Heart right ventricle (tissue), 16 donors: ENCODE data around the gene SPTLC3. TPM values are rescaled to one million over a fixed set of nuclear protein-coding genes. Genes with fewer than 3 reads are reported as not detected.

Experiments used
- ATAC-seq, 8 donors: fragments of 200-7000 bp; cut with Tn5 transposase; one replicate each; pipeline ENCODE4 v1.9.1; 2020; ENCODE audit warnings: mild to moderate bottlenecking in 8 of 8, moderate library complexity in 8 of 8, moderate number of reproducible peaks in 1 of 8
- DNase-seq, 2 donors: peaks; one replicate each; pipeline ENCODE4 v3.0.0-alpha.2; 2020
- H3K27ac ChIP-seq, 10 donors: fragments of 200-600 bp; sonication (generic) in 2 of 10; one replicate each; pipeline versions ENCODE4 v1.5.0 to v1.8.0; 2020 to 2022; ENCODE audit warnings: mild to moderate bottlenecking in 3 of 10
- H3K27me3 ChIP-seq, 7 donors: fragments of 200-600 bp; one replicate each; pipeline ENCODE4 v1.8.0; 2021 to 2022; ENCODE audit warnings: mild to moderate bottlenecking in 2 of 7
- H3K36me3 ChIP-seq, 9 donors: fragments of 200-600 bp; sonication (generic) in 1 of 9; one replicate each; pipeline versions ENCODE4 v1.5.0 to v1.8.0; 2020 to 2022; ENCODE audit warnings: mild to moderate bottlenecking in 2 of 9
- H3K4me1 ChIP-seq, 9 donors: fragments of 200-600 bp; sonication (generic) in 1 of 9; one replicate each; pipeline versions ENCODE4 v1.5.0 to v1.8.0; 2020 to 2022; ENCODE audit warnings: mild to moderate bottlenecking in 4 of 9
- H3K4me3 ChIP-seq, 10 donors: fragments of 200-600 bp; sonication (generic) in 2 of 10; one replicate each; pipeline versions ENCODE4 v1.5.0 to v1.8.0; 2020 to 2022; ENCODE audit warnings: mild to moderate bottlenecking in 7 of 10, moderate library complexity in 2 of 10
- H3K9me3 ChIP-seq, 11 donors: fragments of 200-600 bp in 10 of 11; sonication (generic) in 2 of 11; one replicate each; pipeline versions ENCODE4 v1.5.0 to v1.8.0; 2013 to 2022; ENCODE audit warnings: mild to moderate bottlenecking in 2 of 11, control low read depth in 1 of 11, moderate library complexity in 1 of 11
- CTCF ChIP-seq, 9 donors: fragments of 200-600 bp; sonication (generic) in 2 of 9; IDR thresholded peaks; one replicate each; pipeline versions ENCODE4 v1.5.0 to v1.8.0; 2021 to 2022; ENCODE audit warnings: antibody characterized with exemption in 9 of 9, mild to moderate bottlenecking in 5 of 9, moderate library complexity in 1 of 9
- WGBS, 2 donors: extraction: QIAGEN DNeasy Blood & Tissue Kit; methylation state at CpG; one replicate each; pipeline ENCODE4 v1.1.7; 2013; ENCODE audit warnings: inconsistent platforms in 1 of 2; 5-methylcytosine and 5-hydroxymethylcytosine counted together
- intact Hi-C, 10 donors: fragments of 100-400 bp; cut with DNase I; formaldehyde crosslinking; loops; one replicate each; pipeline versions ENCODE4 v1.11.1 to v1.14.2; 2022
- polyA plus RNA-seq, 2 donors: library from polyadenylated mRNA; stranded (reverse); fragments of 200-250 nt; gene quantifications; one replicate each; pipeline ENCODE4 v1.2.3, GENCODE V29; 2013
- total RNA-seq, 10 donors: library from RNA; stranded (reverse); fragmentation: NEBNext Ultra II Directional in 3 of 10; extraction: Animal tissue kit (Norgen Biotek cat#: 25700) in 3 of 10; gene quantifications; one replicate each; pipeline versions ENCODE4 v1.2.1 to v1.2.4, GENCODE V29; 2021 to 2023
- donor health status: Arrhythmogenic right ventricular cardiomyopathy.
- donor health status: ischemic (EF 13 %, LVEDD 7.1; RV severe dilation, severe dysfunction).
- donor health status: healthy with polysubstance abuse.
- donor health status: DM: no; HTN: yes; CAD: no.
- donor health status: DM: no; HTN: no; CAD: no.
- donor health status: ischemic (EF 25% LVEDD 6.9; RV normal size, moderate dysfunction).
- donor health status: ischemic (EF 25% LVEDD 5.7; RV mildly dilated, moderate dysfunction).
- donor health status: healthy.
- donor health status: DM: yes; HTN: yes; CAD: no.
- donor health status: Ischemic cardiomyopathy.
- donor health status: ischemic (EF 35%, LVEDD 5.7; RV mildly dilated, moderate dysfunction).
- donor health status: nonischemic (EF 11% LVEDD 7.7; RV severe dilation, severe dysfunction).
- donor health status: DM: yes; HTN: yes; CAD: no.
- donor health status: PGD.
- donor health status: ischemic (EF 29% LVEDD 5.4; RV normal size, mild dysfunction).
- donor health status: nonischemic (EF 23%, LVEDD 6.1; RV moderate dilation, normal function).

SPTLC3 gene
- total and polyA plus RNA-seq, 12 donors = 0.45 to 8.4 (median 3.5) TPM

GRCh38 chr20:13212750-13213149 is 204.0 kb downstream of the SPTLC3 start:
- DNase-seq (no peak), ATAC-seq (no peak)
- H3K9me3 ChIP-seq = no peaks in the 10 kb centered on the region
- H3K36me3 ChIP-seq = no peaks in the 10 kb centered on the region
- WGBS, 2 donors = 59 to 70% methylated on average over 5 of the region's 5 CpGs
- H3K4me1 ChIP-seq = no peaks in the 10 kb centered on the region
- no peak overlapping the region for H3K27ac ChIP-seq
- H3K27me3 ChIP-seq = peaks cover 0 to 32% (median 12%) of the 10 kb centered on the region in 7 donors
- no peak overlapping the region for H3K4me3 ChIP-seq
- no peak for TF ChIP-seq CTCF (IDR thresholded peaks at IDR 0.05)
- intact Hi-C loops = no loop called here

GRCh38 chr20:13213335-13213734 is 204.6 kb downstream of the SPTLC3 start:
- no peak for ATAC-seq
- WGBS, 2 donors = 82 to 85% methylated on average over 1 of the region's 1 CpG
- H3K36me3 ChIP-seq = no peaks in the 10 kb centered on the region
- intact Hi-C loops = no loop called here
- no peaks in the 10 kb centered on the region for H3K9me3 ChIP-seq
- H3K27ac ChIP-seq = no peak overlapping the region
- H3K27me3 ChIP-seq = peaks cover 0 to 38% (median 16%) of the 10 kb centered on the region in 7 donors
- no peak overlapping the region for H3K4me3 ChIP-seq
- no peak for DNase-seq
- no peaks in the 10 kb centered on the region for H3K4me1 ChIP-seq
- TF ChIP-seq CTCF (IDR thresholded peaks at IDR 0.05) = no peak

- Histone ChIP-seq H3K27me3 (peaks cover 3 to 65% (median 42%) of the 10 kb centered on the region in 7 donors), H3K4me3 (no peak overlapping the region)
- no peak for DNase-seq
Observed at GRCh38 chr20:13216533-13216932, 207.8 kb downstream of the SPTLC3 start.

More at GRCh38 chr20:13216533-13216932, 207.8 kb downstream of the SPTLC3 start:
- 37 to 46% methylated on average over 1 of the region's 1 CpG for WGBS, 2 donors
- ATAC-seq = no peak
- H3K36me3 ChIP-seq = no peaks in the 10 kb centered on the region
- intact Hi-C loops = no loop called here
- H3K9me3 ChIP-seq = no peaks in the 10 kb centered on the region
- TF ChIP-seq CTCF (IDR thresholded peaks at IDR 0.05) = no peak
- peaks cover 2 to 16% (median 12%) of the 10 kb centered on the region in 9 donors for H3K4me1 ChIP-seq
- no peak overlapping the region for H3K27ac ChIP-seq

Other genes with a start within 250 kb of the SPTLC3 start
- gene ISM1, start 212.3 kb downstream of the SPTLC3 start, total RNA-seq = 1 to 10 TPM in 5 of 10 donors, under 1 TPM in 5; 0.75 to 1.7 (median 1.0) TPM
- 1 to 10 TPM in 1 of 2 donors, under 1 TPM in 1; 0.54 to 1.2 TPM for gene ISM1, start 212.3 kb downstream of the SPTLC3 start, polyA plus RNA-seq